NCI-H748 treated with DMSO at 0.1 percent for 48 hours (cell line): ENCODE results near the gene ZAP70.

Experiments used
- DNase-seq: peaks from one replicate; lab custom pipeline; 2025; lab: John Stamatoyannopoulos, UW

ZAP70 gene

DNA sequence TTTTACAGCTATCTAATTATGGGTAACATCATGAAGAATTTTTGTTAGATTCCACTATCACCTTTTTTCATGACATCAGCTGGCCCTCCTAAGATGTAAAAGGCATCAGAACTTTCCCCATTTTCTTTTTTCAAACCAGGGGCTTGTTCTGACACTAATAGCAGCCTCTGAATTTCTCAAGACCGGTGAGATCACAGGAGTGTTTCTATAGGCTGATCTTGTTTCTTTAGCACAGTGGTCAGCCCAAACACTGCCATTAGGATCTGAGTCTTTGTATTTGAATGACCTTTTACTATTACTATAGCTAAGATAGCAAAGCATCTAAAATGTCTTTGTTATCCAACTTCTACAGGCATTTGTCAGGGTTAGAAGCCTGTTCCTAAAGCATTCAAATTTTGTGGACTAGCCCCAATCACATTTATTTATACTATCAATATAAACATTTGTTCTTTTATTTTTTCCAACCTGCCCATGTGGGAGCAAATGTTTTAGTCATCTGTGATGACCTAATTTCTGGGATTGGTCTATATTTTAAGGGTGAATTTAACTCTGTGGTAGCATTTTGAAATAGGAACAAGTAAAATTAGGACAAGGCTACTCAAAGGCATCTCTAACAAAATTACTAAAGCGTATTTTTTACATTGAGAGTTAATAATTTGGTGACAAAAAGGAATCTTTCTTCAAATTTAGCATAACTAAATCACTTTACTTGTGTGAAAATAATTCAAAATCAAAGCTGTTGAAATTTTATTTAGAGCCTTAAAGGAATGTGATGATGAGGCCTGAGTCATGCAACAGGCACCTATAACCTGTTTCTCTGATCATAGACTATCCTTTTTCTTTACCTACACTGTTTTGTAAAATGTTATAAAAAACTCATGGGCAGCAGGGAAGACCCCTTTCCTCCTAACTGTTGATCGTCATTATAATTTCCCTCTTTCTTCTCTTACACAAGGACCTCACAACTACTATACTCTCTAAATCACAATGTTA, 39.3 kb downstream of the ZAP70 start:
- DNase-seq, result no peak

GRCh38 chr2:97754690-97755346, 41.4 kb downstream of the ZAP70 start:
- DNase-seq, result no peak

- DNase-seq, result no peak
Observed at GRCh38 chr2:97755491-97755890, 42.1 kb downstream of the ZAP70 start.

GRCh38 chr2:97757062-97757461, 43.7 kb downstream of the ZAP70 start:
- no peak for DNase-seq

GRCh38 chr2:97758131-97758705, 44.8 kb downstream of the ZAP70 start:
- no peak for DNase-seq

DNA sequence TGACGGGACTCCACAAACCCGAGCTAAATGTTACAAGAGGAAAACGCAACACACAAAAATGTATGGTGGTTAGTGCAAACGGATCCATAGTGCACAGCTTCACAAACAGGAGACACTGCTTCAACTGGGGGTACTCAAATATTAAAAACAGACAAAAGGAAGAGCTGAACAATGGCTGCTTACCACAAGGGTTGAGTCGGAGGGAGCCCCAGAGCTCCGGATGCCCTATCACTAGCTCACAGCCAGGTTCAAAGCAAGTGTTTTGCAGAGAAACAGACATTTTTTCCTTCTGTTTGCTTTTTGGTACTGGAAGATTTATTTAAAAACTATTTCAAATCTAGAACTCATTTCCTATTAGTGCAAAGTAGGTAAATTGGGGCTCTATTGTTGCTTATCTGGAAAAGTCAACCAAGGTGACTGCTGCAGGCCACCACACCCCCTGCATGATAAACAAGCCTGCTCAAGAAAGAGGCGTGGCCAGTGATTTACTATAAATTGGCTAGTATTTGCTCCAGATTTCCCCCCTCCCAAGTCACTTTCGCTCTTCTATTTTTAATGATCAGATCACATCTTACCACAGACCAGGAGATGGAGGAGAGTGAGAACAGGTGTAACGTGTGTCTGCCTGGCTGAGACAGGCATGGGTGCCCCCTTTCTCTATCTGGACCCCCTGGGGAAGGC, 46.5 kb downstream of the ZAP70 start:
- no peak for DNase-seq

- no peak for DNase-seq
Observed at GRCh38 chr2:97760480-97761049, 47.2 kb downstream of the ZAP70 start.

GRCh38 chr2:97761192-97761591, 47.8 kb downstream of the ZAP70 start:
- no peak for DNase-seq

GRCh38 chr2:97763176-97763845, 49.9 kb downstream of the ZAP70 start:
- no peak for DNase-seq

DNA sequence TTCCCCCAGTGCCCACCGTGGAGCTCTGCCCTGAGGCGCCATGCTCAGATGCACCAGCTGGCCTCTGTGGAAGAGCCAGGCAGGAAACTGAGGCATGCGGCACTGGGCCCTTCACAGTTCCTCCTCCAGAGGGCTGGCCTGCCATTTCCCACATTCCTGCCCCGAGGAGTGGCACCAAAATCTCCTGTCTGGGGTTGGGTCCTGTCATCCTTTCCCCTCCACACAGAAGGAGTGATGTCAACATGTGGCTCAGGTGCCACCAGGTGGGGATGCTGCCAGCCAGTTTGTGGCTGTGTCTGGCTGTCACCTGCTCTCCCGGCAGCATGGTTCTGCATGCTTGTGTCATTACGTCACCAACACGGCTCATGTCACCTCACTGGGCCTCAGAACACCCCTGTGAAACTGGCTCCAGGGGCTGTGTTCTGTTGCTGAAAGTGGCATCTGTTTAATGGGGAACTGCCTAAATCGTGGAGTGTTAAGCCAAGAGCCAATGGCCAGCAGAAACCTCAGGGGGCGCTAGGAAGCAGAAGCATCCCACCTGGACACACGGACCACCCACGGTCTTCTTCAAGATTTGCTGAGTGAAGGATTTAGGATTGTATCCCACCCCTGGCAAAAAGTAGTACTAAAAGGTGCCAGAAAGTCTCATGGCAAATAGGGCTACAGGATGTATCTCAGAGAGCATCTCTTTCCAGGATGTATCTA, 51.3 kb downstream of the ZAP70 start:
- DNase-seq, result no peak

GRCh38 chr2:97765933-97766332, 52.6 kb downstream of the ZAP70 start:
- no peak for DNase-seq

GRCh38 chr2:97766567-97766966, 53.2 kb downstream of the ZAP70 start:
- DNase-seq, result no peak

DNA sequence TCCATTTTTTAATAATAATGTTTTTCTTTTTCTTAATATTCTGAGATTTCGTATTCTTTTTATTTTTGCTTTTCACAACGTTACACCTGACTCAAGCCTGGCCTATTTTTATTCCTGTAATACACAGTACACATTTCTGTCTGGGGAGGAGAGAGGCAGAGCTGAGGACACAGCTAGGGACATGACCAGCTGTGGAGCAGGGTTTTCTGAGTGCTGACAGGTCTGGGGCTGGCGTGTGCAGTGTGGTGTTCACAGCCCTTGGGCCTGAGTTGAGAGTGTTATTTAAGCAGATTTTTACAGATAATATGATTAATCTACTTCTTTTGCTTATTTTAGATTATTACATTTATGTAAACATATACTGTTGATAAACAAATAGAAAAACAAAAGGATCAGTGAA, 55.9 kb downstream of the ZAP70 start:
- DNase-seq, result no peak

- no peak for DNase-seq
Observed at GRCh38 chr2:97769711-97770110, 56.3 kb downstream of the ZAP70 start.

DNA sequence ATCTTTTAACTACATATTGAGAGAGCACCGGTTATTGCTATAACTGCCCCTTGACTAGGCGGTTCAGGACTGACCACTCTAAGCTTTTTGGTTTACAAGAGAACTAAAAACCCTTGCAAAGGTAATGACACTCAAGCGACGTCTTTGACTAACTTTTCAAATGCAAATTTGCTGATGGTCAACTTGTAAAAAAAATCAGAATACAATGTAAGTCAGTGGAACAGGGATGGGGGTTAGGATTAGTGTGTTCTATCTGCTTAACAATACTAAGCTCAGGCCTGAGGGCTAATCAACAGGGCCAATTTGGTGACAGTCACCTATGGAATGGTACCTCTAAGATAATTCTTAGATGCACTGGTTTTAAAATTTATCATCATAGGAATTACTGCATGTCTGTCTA, 57.1 kb downstream of the ZAP70 start:
- DNase-seq, result no peak

- DNase-seq, result no peak
Observed at GRCh38 chr2:97774425-97774824, 61.0 kb downstream of the ZAP70 start.

- DNase-seq, result no peak
Observed at GRCh38 chr2:97775074-97775473, 61.7 kb downstream of the ZAP70 start.

DNA sequence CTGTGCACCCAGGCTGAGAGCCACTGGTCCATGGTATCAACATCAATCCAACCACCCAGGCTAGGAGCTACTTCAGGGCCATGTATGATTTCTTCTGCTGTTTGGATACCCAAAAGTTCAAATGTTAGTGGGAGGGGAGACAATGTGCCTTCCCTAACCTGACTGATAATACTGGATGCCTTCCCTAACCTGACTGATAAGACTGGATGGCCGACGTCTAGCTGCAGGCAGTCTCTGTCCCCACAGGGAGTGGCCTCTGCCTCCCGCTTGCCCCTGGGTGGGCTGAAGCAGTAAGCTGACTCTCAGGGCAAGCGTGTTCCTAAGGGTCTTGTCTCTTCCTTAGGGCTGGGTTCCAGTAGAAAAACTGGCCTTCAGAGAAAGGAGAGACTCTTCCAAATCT, 65.8 kb downstream of the ZAP70 start:
- DNase-seq, result no peak

- DNase-seq, result peak; percentile 18
Observed at GRCh38 chr2:97781981-97782380, 68.6 kb downstream of the ZAP70 start.

GRCh38 chr2:97784953-97785352, 71.6 kb downstream of the ZAP70 start:
- DNase-seq, result no peak

- no peak for DNase-seq
Observed at GRCh38 chr2:97785818-97786217, 72.4 kb downstream of the ZAP70 start.
